ENCODE results near the gene ARHGDIB.

GRCh38 chr12:14937014-14937413 lies 24.4 kb downstream of the ARHGDIB start:
- TF ChIP-seq CTCF (IDR thresholded peaks at IDR 0.05 in 4 of 5, conservative IDR thresholded peaks at IDR 0.05 in 1 of 5) = no peak
- no peak for TF ChIP-seq POLR2A (IDR thresholded peaks at IDR 0.05)

Data from gastrocnemius medialis (tissue), 4 donors.